K562 (cell line): ENCODE data around the gene RBM20. TPM values are rescaled to one million over a fixed set of nuclear protein-coding genes. Genes with fewer than 3 reads are reported as not detected.
A peak's percentile ranks its signal among the peaks of the same experiment; 100 is the strongest.

Source experiments
- CBX2 ChIP-seq: fragments of 200-600 bp; sonication (generic); IDR thresholded peaks from one replicate; pipeline ENCODE4 v1.6.1; 2012; ENCODE audit warnings: mild to moderate bottlenecking, low read length, inconsistent platforms; ENCODE audit not compliant: insufficient read depth, poor library complexity, severe bottlenecking
- CCNT2 ChIP-seq: IDR thresholded peaks from 2 replicates; pipeline ENCODE4 v1.6.1; 2011; ENCODE audit warnings: borderline replicate concordance, low read depth, mild to moderate bottlenecking, moderate library complexity, mixed read lengths, low read length; ENCODE audit not compliant: insufficient read length; ENCODE audit errors: extremely low read depth
- CXXC5 ChIP-seq: fragments of 250-450 bp; sonication (Bioruptor Pico); IDR thresholded peaks from 2 replicates; pipeline ENCODE4 v1.8.0; 2022; ENCODE audit warnings: inconsistent platforms, mild to moderate bottlenecking, moderate library complexity
- ELF1 ChIP-seq: fragments of 200-800 bp; sonication (Bioruptor generic); IDR thresholded peaks from 2 replicates; pipeline ENCODE4 v1.6.1; 2016; ENCODE audit warnings: missing genetic modification characterization, missing compliant biosample characterization
- ELF2 ChIP-seq: fragments of 250-450 bp; sonication (Bioruptor Pico); IDR thresholded peaks from 2 replicates; pipeline ENCODE4 v1.5.0; 2021; ENCODE audit warnings: mild to moderate bottlenecking
- FUS ChIP-seq: fragments of 200-400 bp; formaldehyde crosslinking; optimal IDR thresholded peaks from 2 replicates; pipeline ENCODE3; 2017; ENCODE audit warnings: low read depth, low read length
- MEF2D ChIP-seq: conservative IDR thresholded peaks from 2 replicates; pipeline ENCODE4 v1.6.1; 2016; ENCODE audit warnings: low read depth, missing genetic modification characterization, missing compliant biosample characterization
- NCOA4 ChIP-seq: fragments of 450-650 bp; IDR thresholded peaks from 2 replicates; pipeline ENCODE4 v1.6.1; 2018; ENCODE audit warnings: mild to moderate bottlenecking; ENCODE audit not compliant: partially characterized antibody
- NFRKB ChIP-seq: fragments of 450-650 bp; IDR thresholded peaks from 2 replicates; pipeline ENCODE4 v1.6.1; 2016; ENCODE audit warnings: low read depth
- RAD21 ChIP-seq, 2 experiments: fragments of 250-450 bp in 1 of 2; fragments of 450-650 bp in 1 of 2; sonication (Bioruptor Pico) in 1 of 2; formaldehyde crosslinking in 1 of 2; IDR thresholded peaks in 1 of 2; conservative IDR thresholded peaks in 1 of 2; 2 replicates each; pipeline versions ENCODE4 v1.4.0 to v1.8.0; 2020 to 2022; ENCODE audit warnings: mild to moderate bottlenecking in 2 of 2, moderate library complexity in 1 of 2
- SIRT6 ChIP-seq: IDR thresholded peaks from one replicate; pipeline ENCODE4 v1.6.1; 2012; ENCODE audit warnings: low read depth, mild to moderate bottlenecking, control low read depth, inconsistent platforms, low read length, moderate library complexity
- SUPT5H ChIP-seq: fragments of 450-650 bp; IDR thresholded peaks from 2 replicates; pipeline ENCODE4 v1.6.1; 2016
- TAF9B ChIP-seq: fragments of 450-650 bp; IDR thresholded peaks from 2 replicates; pipeline ENCODE4 v1.6.1; 2018; ENCODE audit warnings: mild to moderate bottlenecking; ENCODE audit not compliant: partially characterized antibody
- ZNF589 ChIP-seq: fragments of 200-800 bp; sonication (Bioruptor generic); IDR thresholded peaks from 2 replicates; pipeline ENCODE4 v1.6.1; 2016; ENCODE audit warnings: low read depth, missing genetic modification characterization, missing compliant biosample characterization
- ZNF780A ChIP-seq: fragments of 250-450 bp; sonication (Bioruptor Pico); IDR thresholded peaks from 2 replicates; pipeline ENCODE4 v1.5.0; 2021; ENCODE audit warnings: mild to moderate bottlenecking
- polyA plus RNA-seq, 8 experiments: library from polyadenylated mRNA; depleted of rRNA in 4 of 8; stranded (reverse) in 5 of 8; unstranded in 3 of 8; fragments of >200 nt; fragmentation: Nextera tagmentation in 2 of 8; fragmentation: Illumina TruSeq in 1 of 8; extraction: Ambion mirVana in 2 of 8; extraction: Trizol in 1 of 8; gene quantifications; 2 replicates each; pipeline versions ENCODE4 v1.2.1 to v1.2.3, GENCODE V29; 2011 to 2014; ENCODE audit warnings: inconsistent platforms in 1 of 8, missing spikeins in 1 of 8
- total RNA-seq, 7 experiments: library from RNA; depleted of rRNA in 6 of 7; stranded (reverse); fragments of >200 nt in 6 of 7; fragmentation: Illumina TruSeq in 2 of 7; extraction: Trizol in 2 of 7; gene quantifications; 2 replicates each; pipeline versions ENCODE4 v1.2.1 to v1.2.3, GENCODE V29; 2011 to 2021; ENCODE audit warnings: low replicate concordance in 1 of 7
- TF ChIP-seq, protein P1 (sequence below): sonication (generic); formaldehyde crosslinking; IDR thresholded peaks from 2 replicates; pipeline ENCODE4 v1.8.1; 2022; ENCODE audit warnings: missing genetic modification reagents
- TF ChIP-seq, protein P2 (sequence below), 2 experiments: fragments of 450-650 bp; conservative IDR thresholded peaks; 2 replicates each; pipeline ENCODE4 v1.6.1; 2017; ENCODE audit warnings: mild to moderate bottlenecking in 2 of 2, moderate library complexity in 2 of 2
- TF ChIP-seq, protein P3 (sequence below): fragments of 250-450 bp; sonication (Bioruptor Pico); IDR thresholded peaks from 2 replicates; pipeline ENCODE4 v1.8.0; 2021; ENCODE audit warnings: moderate library complexity, mild to moderate bottlenecking, inconsistent platforms
- TF ChIP-seq, protein P4 (sequence below): fragments of 450-650 bp; IDR thresholded peaks from 2 replicates; pipeline ENCODE4 v1.6.1; 2016; ENCODE audit warnings: mild to moderate bottlenecking

RBM20 gene
- total and polyA plus RNA-seq, 9 of the 15 experiments (the other 6 are each of a cell fraction or from before 2014, with no cell fraction given), result 0.63 to 5.7 (median 3.2) TPM

DNA sequence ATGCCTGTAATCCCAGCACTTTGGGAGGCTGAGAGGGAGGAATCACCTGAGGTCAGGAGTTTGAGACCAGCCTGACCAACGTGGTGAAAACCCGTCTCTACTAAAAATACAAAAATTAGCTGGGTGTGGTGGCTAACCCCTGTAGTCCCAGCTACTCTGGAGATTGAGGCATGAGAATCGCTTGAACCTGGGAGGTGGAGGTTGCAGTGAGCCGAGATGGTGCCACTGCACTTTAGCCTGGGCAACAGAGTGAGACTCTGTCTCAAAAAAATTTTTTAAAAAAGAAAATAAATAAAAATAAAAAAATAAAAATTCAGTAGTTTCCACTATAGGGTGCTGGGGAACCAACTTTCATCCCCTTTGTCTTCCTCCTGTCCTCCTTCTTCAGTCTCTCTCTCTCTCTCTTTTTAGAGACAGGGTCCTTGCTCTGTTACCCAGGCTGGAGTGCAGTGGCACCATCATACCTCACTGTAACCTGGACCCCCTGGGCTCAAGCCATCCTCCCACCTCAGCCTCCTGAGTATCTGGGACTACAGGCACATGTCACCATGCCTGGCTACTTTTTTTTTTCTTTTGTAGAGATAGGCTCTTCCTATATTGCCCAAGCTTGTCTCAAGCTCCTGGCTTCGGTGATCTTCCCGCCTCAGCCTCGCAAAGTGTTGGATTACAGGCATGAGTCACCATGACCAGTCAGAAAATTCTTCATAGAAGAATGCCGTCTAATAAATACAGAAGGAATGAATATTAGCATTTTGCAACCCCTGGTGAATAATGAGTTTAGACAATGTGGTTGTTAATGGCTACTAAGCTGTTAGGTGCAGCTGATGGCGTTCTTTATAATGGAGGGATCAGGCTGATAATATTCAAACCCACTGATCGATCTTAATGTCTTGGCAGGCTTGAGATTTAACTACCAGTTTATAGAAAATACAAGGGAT lies 20.6 kb downstream of the RBM20 start (continued):
- no peak for TF ChIP-seq CBX2
- TF ChIP-seq SIRT6, result no peak
- TF ChIP-seq, protein P1, sequence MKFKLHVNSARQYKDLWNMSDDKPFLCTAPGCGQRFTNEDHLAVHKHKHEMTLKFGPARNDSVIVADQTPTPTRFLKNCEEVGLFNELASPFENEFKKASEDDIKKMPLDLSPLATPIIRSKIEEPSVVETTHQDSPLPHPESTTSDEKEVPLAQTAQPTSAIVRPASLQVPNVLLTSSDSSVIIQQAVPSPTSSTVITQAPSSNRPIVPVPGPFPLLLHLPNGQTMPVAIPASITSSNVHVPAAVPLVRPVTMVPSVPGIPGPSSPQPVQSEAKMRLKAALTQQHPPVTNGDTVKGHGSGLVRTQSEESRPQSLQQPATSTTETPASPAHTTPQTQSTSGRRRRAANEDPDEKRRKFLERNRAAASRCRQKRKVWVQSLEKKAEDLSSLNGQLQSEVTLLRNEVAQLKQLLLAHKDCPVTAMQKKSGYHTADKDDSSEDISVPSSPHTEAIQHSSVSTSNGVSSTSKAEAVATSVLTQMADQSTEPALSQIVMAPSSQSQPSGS (CRISPR knock-in tag), result no peak
- no peak for TF ChIP-seq NCOA4
- no peak for TF ChIP-seq CCNT2
- peak; percentile 43 for TF ChIP-seq TAF9B
- TF ChIP-seq CXXC5, result peak; percentile 41; the same call in 1 of the 2 replicates
- TF ChIP-seq, protein P2, sequence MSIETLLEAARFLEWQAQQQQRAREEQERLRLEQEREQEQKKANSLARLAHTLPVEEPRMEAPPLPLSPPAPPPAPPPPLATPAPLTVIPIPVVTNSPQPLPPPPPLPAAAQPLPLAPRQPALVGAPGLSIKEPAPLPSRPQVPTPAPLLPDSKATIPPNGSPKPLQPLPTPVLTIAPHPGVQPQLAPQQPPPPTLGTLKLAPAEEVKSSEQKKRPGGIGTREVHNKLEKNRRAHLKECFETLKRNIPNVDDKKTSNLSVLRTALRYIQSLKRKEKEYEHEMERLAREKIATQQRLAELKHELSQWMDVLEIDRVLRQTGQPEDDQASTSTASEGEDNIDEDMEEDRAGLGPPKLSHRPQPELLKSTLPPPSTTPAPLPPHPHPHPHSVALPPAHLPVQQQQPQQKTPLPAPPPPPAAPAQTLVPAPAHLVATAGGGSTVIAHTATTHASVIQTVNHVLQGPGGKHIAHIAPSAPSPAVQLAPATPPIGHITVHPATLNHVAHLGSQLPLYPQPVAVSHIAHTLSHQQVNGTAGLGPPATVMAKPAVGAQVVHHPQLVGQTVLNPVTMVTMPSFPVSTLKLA (conservative IDR thresholded peaks at IDR 0.05), result peak in 1 of 2 experiments; percentile 62; a peak in 1 of 4 replicates
- TF ChIP-seq MEF2D (tag), result 0 out of 2 replicates have a peak, but pooled peaks have one; percentile 30
- TF ChIP-seq ELF1, result peak; percentile 67; the same call in 1 of the 2 replicates
- 0 out of 2 replicates have a peak, but pooled peaks have one; percentile 31 for TF ChIP-seq ZNF589 (CRISPR knock-in tag)
- TF ChIP-seq ZNF780A (CRISPR knock-in tag), result no peak
- TF ChIP-seq SUPT5H, result 0 out of 2 replicates have a peak, but pooled peaks have one; percentile 52
- TF ChIP-seq ELF2 (CRISPR knock-in tag), result no peak
- TF ChIP-seq RAD21 (CRISPR knock-in tag; conservative IDR thresholded peaks at IDR 0.05 in 1 of 2, IDR thresholded peaks at IDR 0.05 in 1 of 2), result no peak
- TF ChIP-seq, protein P3, sequence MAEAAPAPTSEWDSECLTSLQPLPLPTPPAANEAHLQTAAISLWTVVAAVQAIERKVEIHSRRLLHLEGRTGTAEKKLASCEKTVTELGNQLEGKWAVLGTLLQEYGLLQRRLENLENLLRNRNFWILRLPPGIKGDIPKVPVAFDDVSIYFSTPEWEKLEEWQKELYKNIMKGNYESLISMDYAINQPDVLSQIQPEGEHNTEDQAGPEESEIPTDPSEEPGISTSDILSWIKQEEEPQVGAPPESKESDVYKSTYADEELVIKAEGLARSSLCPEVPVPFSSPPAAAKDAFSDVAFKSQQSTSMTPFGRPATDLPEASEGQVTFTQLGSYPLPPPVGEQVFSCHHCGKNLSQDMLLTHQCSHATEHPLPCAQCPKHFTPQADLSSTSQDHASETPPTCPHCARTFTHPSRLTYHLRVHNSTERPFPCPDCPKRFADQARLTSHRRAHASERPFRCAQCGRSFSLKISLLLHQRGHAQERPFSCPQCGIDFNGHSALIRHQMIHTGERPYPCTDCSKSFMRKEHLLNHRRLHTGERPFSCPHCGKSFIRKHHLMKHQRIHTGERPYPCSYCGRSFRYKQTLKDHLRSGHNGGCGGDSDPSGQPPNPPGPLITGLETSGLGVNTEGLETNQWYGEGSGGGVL, result no peak
- TF ChIP-seq, protein P4, sequence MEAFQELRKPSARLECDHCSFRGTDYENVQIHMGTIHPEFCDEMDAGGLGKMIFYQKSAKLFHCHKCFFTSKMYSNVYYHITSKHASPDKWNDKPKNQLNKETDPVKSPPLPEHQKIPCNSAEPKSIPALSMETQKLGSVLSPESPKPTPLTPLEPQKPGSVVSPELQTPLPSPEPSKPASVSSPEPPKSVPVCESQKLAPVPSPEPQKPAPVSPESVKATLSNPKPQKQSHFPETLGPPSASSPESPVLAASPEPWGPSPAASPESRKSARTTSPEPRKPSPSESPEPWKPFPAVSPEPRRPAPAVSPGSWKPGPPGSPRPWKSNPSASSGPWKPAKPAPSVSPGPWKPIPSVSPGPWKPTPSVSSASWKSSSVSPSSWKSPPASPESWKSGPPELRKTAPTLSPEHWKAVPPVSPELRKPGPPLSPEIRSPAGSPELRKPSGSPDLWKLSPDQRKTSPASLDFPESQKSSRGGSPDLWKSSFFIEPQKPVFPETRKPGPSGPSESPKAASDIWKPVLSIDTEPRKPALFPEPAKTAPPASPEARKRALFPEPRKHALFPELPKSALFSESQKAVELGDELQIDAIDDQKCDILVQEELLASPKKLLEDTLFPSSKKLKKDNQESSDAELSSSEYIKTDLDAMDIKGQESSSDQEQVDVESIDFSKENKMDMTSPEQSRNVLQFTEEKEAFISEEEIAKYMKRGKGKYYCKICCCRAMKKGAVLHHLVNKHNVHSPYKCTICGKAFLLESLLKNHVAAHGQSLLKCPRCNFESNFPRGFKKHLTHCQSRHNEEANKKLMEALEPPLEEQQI, result no peak
- 0 out of 2 replicates have a peak, but pooled peaks have one; percentile 67 for TF ChIP-seq NFRKB
- no peak for TF ChIP-seq FUS
